Psoas muscle (tissue), 8 donors: Measurements from ENCODE around the gene LILRB2. TPM values are rescaled to one million over a fixed set of nuclear protein-coding genes. Genes with fewer than 3 reads are reported as not detected.
A peak's percentile ranks its signal among the peaks of the same experiment; 100 is the strongest.
"Not testable (repeated sequence)": the region's sequence is repeated elsewhere in the genome, so short reads cannot be mapped to it uniquely, and the experiment has no call there.

Experiments
- ATAC-seq, 4 donors: fragments of 200-7000 bp; cut with Tn5 transposase; one replicate each; pipeline ENCODE4 v1.9.1; 2020; ENCODE audit warnings: moderate library complexity in 3 of 4, mild to moderate bottlenecking in 2 of 4
- DNase-seq, 2 donors: peaks; one replicate each; pipeline ENCODE4 v3.0.0-alpha.2; 2020
- H3K27ac ChIP-seq: fragments of 200-600 bp; one replicate; pipeline ENCODE4 v1.8.0; 2022
- H3K27me3 ChIP-seq, 3 donors: fragments of 200-600 bp in 1 of 3; one replicate each; pipeline versions ENCODE4 v1.6.1 to v1.8.0; 2013 to 2022; ENCODE audit warnings: low read length in 2 of 3, mild to moderate bottlenecking in 2 of 3, moderate library complexity in 1 of 3; ENCODE audit not compliant: insufficient read depth in 3 of 3
- H3K36me3 ChIP-seq, 2 donors: fragments of 200-600 bp in 1 of 2; one replicate each; pipeline versions ENCODE4 v1.6.1 to v1.8.0; 2013 to 2022; ENCODE audit warnings: low read depth in 1 of 2, mild to moderate bottlenecking in 1 of 2, moderate library complexity in 1 of 2; ENCODE audit not compliant: insufficient read depth in 1 of 2
- H3K4me1 ChIP-seq: fragments of 200-600 bp; one replicate; pipeline ENCODE4 v1.8.0; 2022
- H3K4me3 ChIP-seq: fragments of 200-600 bp; one replicate; pipeline ENCODE4 v1.8.0; 2022; ENCODE audit warnings: mild to moderate bottlenecking
- H3K9me3 ChIP-seq: fragments of 200-600 bp; one replicate; pipeline ENCODE4 v1.8.0; 2022
- CTCF ChIP-seq: fragments of 200-600 bp; IDR thresholded peaks from one replicate; pipeline ENCODE4 v1.8.0; 2022; ENCODE audit warnings: antibody characterized with exemption
- WGBS, 3 donors: extraction: QIAGEN DNeasy Blood & Tissue Kit; methylation state at CpG; one replicate each; pipeline versions ENCODE4 v1.1.6 to v1.1.7; 2013; 5-methylcytosine and 5-hydroxymethylcytosine counted together
- intact Hi-C, 2 donors: fragments of 100-400 bp; cut with DNase I; formaldehyde crosslinking; loops; one replicate each; pipeline versions ENCODE4 v1.11.0 to v1.14.2; 2022
- long read RNA-seq, 2 donors: library from polyadenylated mRNA; unstranded; transcript quantifications; one replicate each; pipeline ENCODE4 v2.0.0, GENCODE V29; 2021
- polyA plus RNA-seq, 3 donors: library from polyadenylated mRNA; stranded (reverse); fragments of 200-250 nt; gene quantifications; one replicate each; pipeline ENCODE4 v1.2.3, GENCODE V29; 2013
- total RNA-seq, 4 donors: library from RNA; stranded (reverse); fragmentation: NEBNext Ultra II Directional in 2 of 4; extraction: Animal tissue kit (Norgen Biotek cat#: 25700) in 2 of 4; gene quantifications; one replicate each; pipeline versions ENCODE4 v1.2.1 to v1.2.4, GENCODE V29; 2021 to 2023
- donor health status: healthy with polysubstance abuse.
- donor health status: DM: no; HTN: no; CAD: no; lungs with moderate emphysema.
- donor health status: Bipolar disorder and iron deficiency.
- donor health status: healthy.
- donor health status: DM: yes; HTN: yes; CAD: no.
- donor health status: DM: no; HTN: no; CAD: no.
- donor health status: DM: no; HTN: no; CAD: no.
- donor health status: DM: yes; HTN: yes; CAD: no.

LILRB2 gene
- total RNA-seq (1 to 10 TPM in 3 of 4 donors, under 1 TPM in 1; 0.79 to 2.4 (median 1.7) TPM), polyA plus RNA-seq (1 to 10 TPM in 1 of 3 donors, under 1 TPM in 2; 0.41 to 1.3 (median 0.42) TPM)
- long read RNA-seq, donor 1, result 0 reads
- long read RNA-seq, donor 2, partial matches to known transcripts, result 1 of 2 reads
- long read RNA-seq, donor 2, other reads (novel, unspliced or antisense), result 1 of 2 reads

- TF ChIP-seq CTCF, result no peak
- Histone ChIP-seq H3K27ac (no peak within 1 kb of the TSS), H3K4me1 (no peaks in the 10 kb centered on the region), H3K4me3 (peak within 1 kb of the TSS; percentile 18), H3K36me3 (no peaks in the 10 kb centered on the region), H3K27me3 (peaks cover 0 to 3% (median 0%) of the 10 kb centered on the region in 3 donors), H3K9me3 (no peaks in the 10 kb centered on the region)
- ATAC-seq (no peak), DNase-seq (no peak)
- WGBS, 3 donors, result 72 to 74% (median 73%) methylated on average over 12 of the region's 12 CpGs
- intact Hi-C loops, result no loop called here
Measured at GRCh38 chr19:54281007-54281728, at the start of gene LILRB2. LILRB2 (minus strand) TSS chr19:54281110; CDS start chr19:54280496, 614 bp downstream.

- ATAC-seq, result no peak
- intact Hi-C loops, result loop anchor here in 1 of 2 donors (5.0 kb wide), 1 partner anchor 58 kb away; no protein-coding TSS in a partner anchor
Measured at GRCh38 chr19:54329476-54330165, 48.7 kb upstream of the LILRB2 start.

GRCh38 chr19:54328781-54329180, 47.9 kb upstream of the LILRB2 start:
- DNase-seq, H3K36me3 ChIP-seq, H3K27ac ChIP-seq, ATAC-seq, H3K27me3 ChIP-seq, H3K9me3 ChIP-seq, H3K4me3 ChIP-seq, H3K4me1 ChIP-seq: not testable (repeated sequence)
- intact Hi-C loops, result loop anchor here in 1 of 2 donors (5.0 kb wide), 1 partner anchor 59 kb away; no protein-coding TSS in a partner anchor
- 67 to 71% (median 71%) methylated on average over 5 of the region's 5 CpGs for WGBS, 3 donors

More at GRCh38 chr19:54329476-54330165, 48.7 kb upstream of the LILRB2 start:
- Histone ChIP-seq H3K27ac (no peak overlapping the region), H3K4me3 (no peak overlapping the region), H3K9me3 (no peaks in the 10 kb centered on the region), H3K36me3 (no peaks in the 10 kb centered on the region), H3K27me3 (peaks cover 0 to 4% (median 2%) of the 10 kb centered on the region in 3 donors), H3K4me1 (no peaks in the 10 kb centered on the region)
- WGBS, 3 donors, result 65 to 69% (median 65%) methylated on average over 14 of the region's 14 CpGs
- DNase-seq, result no peak
- TF ChIP-seq CTCF, result no peak

- Histone ChIP-seq H3K4me1 (no peaks in the 10 kb centered on the region), H3K36me3 (no peaks in the 10 kb centered on the region), H3K27ac (no peak overlapping the region), H3K27me3 (no peaks in the 10 kb centered on the region), H3K9me3 (no peaks in the 10 kb centered on the region), H3K4me3 (no peak overlapping the region)
- TF ChIP-seq CTCF, result no peak
- no peak for ATAC-seq
- intact Hi-C loops, result loop anchor here in 1 of 2 donors (5.0 kb wide), 1 partner anchor 62 kb away; no protein-coding TSS in a partner anchor
- no peak for DNase-seq
- WGBS, 3 donors, result 69 to 71% (median 69%) methylated on average over 5 of the region's 5 CpGs
Measured at GRCh38 chr19:54325631-54326030, 44.7 kb upstream of the LILRB2 start.

GRCh38 chr19:54325194-54325621, 44.3 kb upstream of the LILRB2 start:
- no peaks in the 10 kb centered on the region for H3K9me3 ChIP-seq
- intact Hi-C loops, result loop anchor here in 1 of 2 donors (5.0 kb wide), 1 partner anchor 62 kb away; no protein-coding TSS in a partner anchor
- peaks cover 0 to 2% (median 0%) of the 10 kb centered on the region in 3 donors for H3K27me3 ChIP-seq
- H3K4me1 ChIP-seq, result no peaks in the 10 kb centered on the region
- WGBS, 3 donors, result 5 to 8% (median 8%) methylated on average over 4 of the region's 4 CpGs
- no peaks in the 10 kb centered on the region for H3K36me3 ChIP-seq
- H3K4me3 ChIP-seq, result no peak overlapping the region
- H3K27ac ChIP-seq, result no peak overlapping the region
- DNase-seq (no peak), ATAC-seq (no peak)
- peak; percentile 58 for TF ChIP-seq CTCF
